ENCODE measurements around the gene DPF3.

Gene DPF3

DNA sequence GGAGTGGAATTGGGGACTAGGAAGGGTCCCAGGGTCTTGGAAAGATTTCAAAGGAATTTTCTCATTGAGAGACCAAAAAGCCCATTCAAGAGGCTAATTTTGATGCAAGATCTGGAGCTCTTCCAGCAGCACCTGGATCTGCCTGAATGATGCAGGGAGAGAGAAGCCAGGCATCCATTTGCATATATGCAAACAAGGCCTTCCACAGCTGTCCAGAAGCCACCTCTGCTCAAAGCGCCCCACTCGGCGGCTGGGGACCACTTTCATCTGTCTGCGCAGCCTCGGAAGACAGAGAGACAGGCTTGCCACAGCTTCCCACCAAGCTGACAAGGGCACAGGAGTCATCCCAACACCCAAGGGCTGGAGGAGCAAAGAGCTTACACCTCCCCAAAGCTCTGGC is 295.6 kb downstream of the DPF3 start:
- CTCF ChIA-PET, result no interaction called here
- DNase-seq (ENCODE audit: extremely low spot score), result no peak
- POLR2A ChIA-PET, result no interaction called here
- TF ChIP-seq LEF1 (IDR thresholded peaks at IDR 0.05; ENCODE audit: borderline replicate concordance) (no peak), NFRKB (IDR thresholded peaks at IDR 0.05) (no peak), ZNF384 (IDR thresholded peaks at IDR 0.05) (no peak), L3MBTL2 (conservative IDR thresholded peaks at IDR 0.05) (no peak), TARDBP (IDR thresholded peaks at IDR 0.05) (no peak)

DNA sequence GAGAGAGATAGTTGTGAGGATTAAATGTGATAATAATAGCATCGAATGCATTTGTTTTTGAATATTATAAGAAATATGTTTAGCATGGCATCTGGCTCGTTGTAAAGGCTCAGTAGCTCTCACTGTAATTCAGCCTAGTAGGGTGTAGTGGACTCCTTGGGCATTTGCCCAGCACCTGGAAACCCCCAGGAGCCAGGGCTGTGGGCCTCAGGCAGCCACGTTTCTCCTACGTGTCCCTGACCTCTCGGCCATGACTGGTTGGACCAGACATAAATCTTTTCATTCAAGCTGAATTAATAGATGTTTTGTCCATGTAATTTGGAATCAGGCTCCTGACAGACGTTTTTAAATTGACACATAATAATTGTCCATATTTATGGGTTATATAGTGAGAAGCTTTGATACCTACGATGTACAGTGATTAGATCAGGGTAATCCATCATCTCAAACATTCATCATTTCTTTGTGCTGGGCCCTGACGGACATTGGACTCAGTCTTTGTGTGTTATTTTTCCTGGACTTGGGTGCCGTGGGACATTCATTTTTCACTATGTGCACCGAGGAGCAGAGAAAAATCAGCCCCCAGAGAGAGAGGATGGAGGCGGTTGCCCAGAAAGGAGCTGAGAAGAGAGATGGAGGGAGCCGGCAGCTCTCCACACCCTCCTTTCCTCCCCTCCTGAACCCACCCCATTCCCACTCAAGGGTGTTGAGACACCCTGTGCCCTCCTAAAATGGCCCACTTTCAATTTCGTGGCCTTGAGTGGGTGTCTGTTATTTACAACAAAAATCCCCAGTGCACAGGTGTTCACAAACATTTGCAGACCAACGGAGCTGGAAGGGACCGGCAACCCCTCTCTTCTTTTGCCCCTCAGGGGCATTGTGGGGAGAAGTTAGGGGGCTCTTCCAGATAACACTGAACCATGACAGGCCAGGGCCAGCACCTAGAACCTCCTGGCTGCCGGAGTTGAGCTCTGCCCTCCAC is 296.4 kb downstream of the DPF3 start:
- no peak for DNase-seq (ENCODE audit: extremely low spot score)
- ChIA-PET POLR2A (no interaction called here), CTCF (no interaction called here)
- TF ChIP-seq ELF4 (IDR thresholded peaks at IDR 0.05) (no peak), SP1 (IDR thresholded peaks at IDR 0.05) (no peak), LEF1 (IDR thresholded peaks at IDR 0.05; ENCODE audit: borderline replicate concordance) (no peak), HDGF (IDR thresholded peaks at IDR 0.05; ENCODE audit: borderline replicate concordance) (no peak), FOXM1 (IDR thresholded peaks at IDR 0.05; ENCODE audit: borderline replicate concordance) (no peak)
- TF ChIP-seq, protein P1, sequence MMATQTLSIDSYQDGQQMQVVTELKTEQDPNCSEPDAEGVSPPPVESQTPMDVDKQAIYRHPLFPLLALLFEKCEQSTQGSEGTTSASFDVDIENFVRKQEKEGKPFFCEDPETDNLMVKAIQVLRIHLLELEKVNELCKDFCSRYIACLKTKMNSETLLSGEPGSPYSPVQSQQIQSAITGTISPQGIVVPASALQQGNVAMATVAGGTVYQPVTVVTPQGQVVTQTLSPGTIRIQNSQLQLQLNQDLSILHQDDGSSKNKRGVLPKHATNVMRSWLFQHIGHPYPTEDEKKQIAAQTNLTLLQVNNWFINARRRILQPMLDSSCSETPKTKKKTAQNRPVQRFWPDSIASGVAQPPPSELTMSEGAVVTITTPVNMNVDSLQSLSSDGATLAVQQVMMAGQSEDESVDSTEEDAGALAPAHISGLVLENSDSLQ (IDR thresholded peaks at IDR 0.05), result no peak

DNA sequence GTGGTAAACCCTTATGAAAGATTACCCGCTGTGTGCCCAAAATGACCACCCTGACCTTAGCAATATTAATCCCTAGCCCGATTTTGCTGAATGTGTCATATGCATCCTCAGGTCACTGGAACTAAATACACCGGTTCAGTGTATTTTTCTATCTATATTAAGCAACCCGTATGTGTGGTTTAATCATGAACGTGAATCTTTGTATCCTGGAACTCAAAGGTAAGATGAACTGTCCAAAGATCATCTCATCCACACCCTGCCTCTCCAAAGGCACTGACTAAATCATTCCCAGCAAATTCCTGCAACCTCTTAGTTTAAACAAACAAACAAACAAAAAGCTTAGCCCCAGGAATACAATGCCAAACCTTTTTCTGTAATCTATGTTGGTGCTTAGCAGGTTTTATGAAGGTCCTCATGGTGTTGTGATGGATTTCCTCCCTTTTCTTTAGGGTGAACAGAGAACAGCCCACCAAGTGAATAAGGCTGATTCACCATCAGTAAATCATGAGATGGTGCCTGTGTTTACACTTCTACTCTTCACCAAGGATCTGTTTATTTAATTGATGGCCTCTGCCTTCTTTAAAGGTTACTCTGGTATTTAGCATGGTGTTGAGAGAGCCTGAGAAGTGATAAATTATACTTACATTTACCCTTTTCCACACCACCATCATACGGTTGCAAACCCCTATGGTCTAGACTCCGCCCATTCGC is 298.6 kb downstream of the DPF3 start:
- CTCF ChIA-PET, result no interaction called here
- POLR2A ChIA-PET, result no interaction called here
- TF ChIP-seq ARNT (IDR thresholded peaks at IDR 0.05) (no peak), HDGF (IDR thresholded peaks at IDR 0.05; ENCODE audit: borderline replicate concordance) (no peak), NFRKB (IDR thresholded peaks at IDR 0.05) (no peak), FOXA1 (IDR thresholded peaks at IDR 0.05) (no peak), CTBP1 (IDR thresholded peaks at IDR 0.05; ENCODE audit: borderline replicate concordance) (no peak), LEF1 (IDR thresholded peaks at IDR 0.05; ENCODE audit: borderline replicate concordance) (no peak), FOXK2 (IDR thresholded peaks at IDR 0.05) (no peak), BHLHE40 (IDR thresholded peaks at IDR 0.05; ENCODE audit: borderline replicate concordance) (no peak), SUZ12 (IDR thresholded peaks at IDR 0.05) (no peak), ELF4 (IDR thresholded peaks at IDR 0.05) (no peak), L3MBTL2 (conservative IDR thresholded peaks at IDR 0.05) (no peak), ZNF384 (IDR thresholded peaks at IDR 0.05) (no peak), FOXM1 (IDR thresholded peaks at IDR 0.05; ENCODE audit: borderline replicate concordance) (no peak), TARDBP (IDR thresholded peaks at IDR 0.05) (no peak), SP1 (IDR thresholded peaks at IDR 0.05) (no peak)
- TF ChIP-seq, protein P1 (IDR thresholded peaks at IDR 0.05), result no peak
- DNase-seq (ENCODE audit: extremely low spot score), result no peak

DNA sequence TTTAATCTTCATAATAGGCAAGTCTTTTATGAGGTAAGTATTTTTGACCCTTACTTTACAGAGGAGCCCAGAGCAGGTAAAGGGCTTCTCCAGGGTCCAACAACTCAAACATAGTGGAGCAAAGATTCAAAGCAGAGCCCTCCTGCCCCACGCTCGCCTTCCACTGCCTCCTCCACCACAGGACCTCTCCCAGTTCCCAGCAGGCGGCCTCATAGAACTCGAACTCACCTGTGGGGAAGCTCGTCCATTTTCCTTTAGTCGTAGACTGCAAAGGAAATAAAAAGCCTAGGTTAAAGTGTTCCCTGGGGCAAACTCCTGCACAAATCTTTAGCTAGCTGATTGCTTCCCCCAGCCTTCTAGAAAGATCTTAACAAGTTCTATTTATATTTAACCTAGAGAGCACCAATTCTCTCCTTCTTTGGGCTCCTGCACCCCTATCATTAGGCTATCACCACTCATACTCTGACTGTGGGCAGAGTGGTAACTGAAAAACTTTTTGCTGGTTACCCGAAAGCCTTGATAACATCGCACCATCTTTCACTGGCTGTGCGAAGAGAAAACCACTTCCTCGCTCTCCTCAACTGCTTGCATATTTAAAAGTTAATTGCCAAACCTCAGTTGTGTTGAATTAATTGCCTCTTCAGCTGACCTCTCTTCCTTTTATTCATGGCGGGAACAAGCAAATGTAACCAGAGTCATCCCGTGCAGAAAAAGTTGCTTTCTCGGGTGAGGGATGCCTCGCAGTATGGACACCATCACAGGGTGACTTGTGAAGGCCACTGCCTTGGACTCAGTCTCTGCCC is 299.6 kb downstream of the DPF3 start:
- DNase-seq (ENCODE audit: extremely low spot score), result no peak
- ChIA-PET CTCF (no interaction called here), POLR2A (no interaction called here)
- no peak for TF ChIP-seq ZNF384 (IDR thresholded peaks at IDR 0.05)
- TF ChIP-seq ARNT (IDR thresholded peaks at IDR 0.05), result no peak
- TF ChIP-seq NFRKB (IDR thresholded peaks at IDR 0.05), result no peak
- no peak for TF ChIP-seq HDGF (IDR thresholded peaks at IDR 0.05; ENCODE audit: borderline replicate concordance)
- no peak for TF ChIP-seq L3MBTL2 (conservative IDR thresholded peaks at IDR 0.05)
- no peak for TF ChIP-seq LEF1 (IDR thresholded peaks at IDR 0.05; ENCODE audit: borderline replicate concordance)
- TF ChIP-seq, protein P1 (IDR thresholded peaks at IDR 0.05), result no peak
- TF ChIP-seq BHLHE40 (IDR thresholded peaks at IDR 0.05; ENCODE audit: borderline replicate concordance), result no peak
- TF ChIP-seq TARDBP (IDR thresholded peaks at IDR 0.05), result no peak
- TF ChIP-seq FOXA1 (IDR thresholded peaks at IDR 0.05), result no peak
- no peak for TF ChIP-seq CTBP1 (IDR thresholded peaks at IDR 0.05; ENCODE audit: borderline replicate concordance)
- TF ChIP-seq SP1 (IDR thresholded peaks at IDR 0.05), result no peak
- TF ChIP-seq ELF4 (IDR thresholded peaks at IDR 0.05), result no peak
- no peak for TF ChIP-seq SUZ12 (IDR thresholded peaks at IDR 0.05)

DNA sequence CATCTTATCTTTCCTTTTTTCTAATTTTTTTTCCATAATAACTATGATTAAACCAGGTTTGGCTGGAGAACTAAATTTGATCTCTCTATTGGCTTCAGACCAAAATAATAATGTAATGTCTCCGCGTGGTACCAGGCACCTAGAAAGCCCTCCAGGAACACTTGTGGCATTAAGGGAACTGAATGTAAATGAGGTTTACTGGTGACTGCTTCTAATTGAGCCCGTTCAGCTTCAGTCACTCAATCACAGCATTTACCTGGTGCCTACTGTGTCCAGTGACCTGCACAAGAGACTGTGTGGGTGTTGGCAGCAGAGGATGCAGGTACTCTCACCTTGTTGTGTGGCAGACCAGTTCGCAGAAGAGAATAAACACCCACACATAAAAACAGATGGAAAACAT is 302.5 kb downstream of the DPF3 start:
- CTCF ChIA-PET, result no interaction called here
- no peak for DNase-seq (ENCODE audit: extremely low spot score)
- no peak for TF ChIP-seq LEF1 (IDR thresholded peaks at IDR 0.05; ENCODE audit: borderline replicate concordance)
- TF ChIP-seq TARDBP (IDR thresholded peaks at IDR 0.05), result no peak
- no peak for TF ChIP-seq FOXA1 (IDR thresholded peaks at IDR 0.05)
- no peak for TF ChIP-seq FOXK2 (IDR thresholded peaks at IDR 0.05)
- TF ChIP-seq SP1 (IDR thresholded peaks at IDR 0.05), result no peak
- TF ChIP-seq FOXM1 (IDR thresholded peaks at IDR 0.05; ENCODE audit: borderline replicate concordance), result no peak
- no peak for TF ChIP-seq L3MBTL2 (conservative IDR thresholded peaks at IDR 0.05)
- TF ChIP-seq ARNT (IDR thresholded peaks at IDR 0.05), result no peak
- no peak for TF ChIP-seq BHLHE40 (IDR thresholded peaks at IDR 0.05; ENCODE audit: borderline replicate concordance)
- no peak for TF ChIP-seq ELF4 (IDR thresholded peaks at IDR 0.05)
- TF ChIP-seq SUZ12 (IDR thresholded peaks at IDR 0.05), result no peak
- TF ChIP-seq ZNF384 (IDR thresholded peaks at IDR 0.05), result no peak
- no peak for TF ChIP-seq CTBP1 (IDR thresholded peaks at IDR 0.05; ENCODE audit: borderline replicate concordance)
- TF ChIP-seq NFRKB (IDR thresholded peaks at IDR 0.05), result no peak
- POLR2A ChIA-PET, result no interaction called here

Data from HEK293T (cell line).